ENCODE data around the gene TNFAIP8.

Gene TNFAIP8

DNA sequence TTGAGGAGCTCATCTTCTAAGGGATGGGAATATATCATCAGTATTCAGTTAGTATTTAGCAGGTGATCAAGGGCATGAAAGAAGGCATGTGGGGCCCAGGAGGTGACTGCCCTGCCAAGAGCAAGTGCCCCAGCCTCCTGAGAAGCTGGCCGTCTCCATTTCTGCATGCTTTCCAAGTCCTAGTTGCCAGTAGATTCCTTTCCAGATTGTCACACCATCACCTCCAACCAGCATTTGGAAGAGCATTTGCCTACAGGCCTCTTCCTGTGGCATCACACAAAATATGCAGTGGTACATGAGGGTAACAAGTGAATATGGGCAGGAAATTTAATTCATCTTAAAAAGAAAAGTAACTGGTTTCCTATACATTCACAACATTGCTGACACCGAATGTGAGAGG, 7.5 kb downstream of the TNFAIP8 start:
- POLR2A ChIA-PET: interaction anchor here (0.6 to 1.0 kb wide), 2 partner anchors 26 to 321 kb away, joined by 3 to 5 read pairs; no protein-coding TSS in a partner anchor
- WGBS (ENCODE audit: insufficient coverage): 100% methylated on average over 1 of the region's 2 CpGs
- Histone ChIP-seq H3K27me3 (replicated peaks in 2 of 5; ENCODE audit: control insufficient read depth in 4 of 5, insufficient read depth in 5 of 5, low read length in 4 of 5) (no peaks in the 10 kb centered on the region), H3K27ac (ENCODE audit: insufficient read depth in 1 of 2, low read depth in 1 of 2, low read length in 2 of 2, poor library complexity in 1 of 2, severe bottlenecking in 2 of 2) (no peak overlapping the region), H3K9me3 (ENCODE audit: control extremely low read depth in 1 of 5, control insufficient read depth in 4 of 5, insufficient read depth in 2 of 5, low read depth in 1 of 5, low read length in 4 of 5) (no peaks in the 10 kb centered on the region), H3K36me3 (ENCODE audit: control insufficient read depth in 4 of 4, insufficient read depth in 4 of 4, low read length in 3 of 4) (peaks cover 0 to 18% (median 3%) of the 10 kb centered on the region in 4 experiments), H3K4me1 (ENCODE audit: control extremely low read depth in 1 of 4, control insufficient read depth in 4 of 4, insufficient read depth in 4 of 4, low read length in 3 of 4) (peaks cover 11 to 54% (median 26%) of the 10 kb centered on the region in 4 experiments), H3K4me3 (ENCODE audit: control insufficient read depth in 1 of 7, extremely low read depth in 1 of 7, insufficient read depth in 4 of 7, low read depth in 2 of 7, low read length in 6 of 7) (no peak overlapping the region)
- CTCF ChIA-PET: interaction anchor here (4.2 kb wide), 1 partner anchor 17 kb away, joined by 17 read pairs; no protein-coding TSS in a partner anchor
- DNase-seq: no peak

DNA sequence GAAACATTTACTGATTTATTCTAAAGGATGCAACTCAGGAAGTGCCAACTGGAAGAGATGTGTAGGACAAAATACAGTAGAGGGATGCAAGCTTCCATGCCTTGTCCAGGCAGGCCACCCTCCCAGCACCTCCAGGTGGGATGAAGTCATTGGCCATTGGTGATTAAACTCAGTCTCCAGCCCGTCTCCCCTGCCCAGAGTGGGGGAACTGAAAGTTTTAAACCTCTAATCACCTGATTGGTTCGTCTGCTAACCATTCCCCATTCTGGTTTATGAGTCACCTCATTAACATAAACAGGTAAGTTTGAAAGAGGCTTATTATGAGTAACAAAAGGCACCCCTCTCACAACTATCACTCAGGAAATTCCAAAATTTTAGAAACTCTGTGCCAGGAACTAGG, 8.1 kb downstream of the TNFAIP8 start:
- Histone ChIP-seq H3K27me3 (replicated peaks in 2 of 5; ENCODE audit: control insufficient read depth in 4 of 5, insufficient read depth in 5 of 5, low read length in 4 of 5) (no peaks in the 10 kb centered on the region), H3K27ac (ENCODE audit: insufficient read depth in 1 of 2, low read depth in 1 of 2, low read length in 2 of 2, poor library complexity in 1 of 2, severe bottlenecking in 2 of 2) (no peak overlapping the region), H3K9me3 (ENCODE audit: control extremely low read depth in 1 of 5, control insufficient read depth in 4 of 5, insufficient read depth in 2 of 5, low read depth in 1 of 5, low read length in 4 of 5) (no peaks in the 10 kb centered on the region), H3K4me1 (ENCODE audit: control extremely low read depth in 1 of 4, control insufficient read depth in 4 of 4, insufficient read depth in 4 of 4, low read length in 3 of 4) (peaks cover 10 to 53% (median 26%) of the 10 kb centered on the region in 4 experiments), H3K36me3 (ENCODE audit: control insufficient read depth in 4 of 4, insufficient read depth in 4 of 4, low read length in 3 of 4) (peaks cover 0 to 16% (median 3%) of the 10 kb centered on the region in 4 experiments), H3K4me3 (ENCODE audit: control insufficient read depth in 1 of 7, extremely low read depth in 1 of 7, insufficient read depth in 4 of 7, low read depth in 2 of 7, low read length in 6 of 7) (no peak overlapping the region)
- DNase-seq: no peak
- WGBS (ENCODE audit: insufficient coverage): no CpG with 5 or more reads among the region's 2 CpGs
- POLR2A ChIA-PET: no interaction called here
- CTCF ChIA-PET: interaction anchor here (1.0 to 4.2 kb wide), 3 partner anchors 16 to 50 kb away, joined by 3 to 17 read pairs (median 4); no protein-coding TSS in a partner anchor

DNA sequence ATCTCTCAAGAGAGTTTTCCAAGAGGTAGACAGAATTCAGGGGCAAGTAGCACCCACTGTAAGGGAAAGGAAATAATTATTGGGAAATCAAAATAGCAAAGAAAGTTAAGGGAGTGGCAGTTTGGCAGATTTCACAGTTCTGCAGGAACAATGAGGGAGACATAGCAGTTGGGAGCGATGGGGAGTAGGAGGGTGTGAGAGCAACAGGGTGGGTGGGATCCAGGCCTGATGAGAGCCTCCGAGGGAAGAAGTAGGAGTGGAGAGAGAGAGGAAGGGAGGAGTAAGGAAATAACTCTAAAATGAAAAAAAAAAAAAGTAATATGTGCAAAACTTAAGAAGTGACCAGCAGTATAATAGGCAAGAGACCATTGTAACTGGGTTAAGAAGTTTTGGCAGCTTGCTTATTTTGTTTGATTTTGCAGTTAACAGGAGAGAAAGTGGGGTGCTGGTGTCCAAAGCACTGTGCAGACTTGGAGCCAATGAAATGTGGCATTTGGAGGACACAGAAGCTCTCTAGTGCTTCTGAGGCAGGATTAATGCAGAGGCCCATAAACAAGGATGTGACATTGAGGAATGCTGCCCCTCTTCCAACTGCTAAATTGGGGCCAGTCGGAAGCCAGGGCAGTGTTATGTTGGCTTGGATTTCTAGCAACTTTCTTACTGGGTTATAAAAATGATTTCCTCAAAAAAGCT, 10.2 kb downstream of the TNFAIP8 start:
- H3K4me1 ChIP-seq (ENCODE audit: control extremely low read depth in 1 of 4, control insufficient read depth in 4 of 4, insufficient read depth in 4 of 4, low read length in 3 of 4): peaks cover 11 to 47% (median 28%) of the 10 kb centered on the region in 4 experiments
- CTCF ChIA-PET: interaction anchor here (0.9 to 2.0 kb wide), 7 partner anchors 12 to 44 kb away, joined by 3 to 6 read pairs (median 4); no protein-coding TSS in a partner anchor
- DNase-seq: no peak
- WGBS (ENCODE audit: insufficient coverage): 94% methylated on average over 2 of the region's 3 CpGs
- peaks cover 0 to 12% (median 3%) of the 10 kb centered on the region in 4 experiments for H3K36me3 ChIP-seq (ENCODE audit: control insufficient read depth in 4 of 4, insufficient read depth in 4 of 4, low read length in 3 of 4)
- H3K9me3 ChIP-seq (ENCODE audit: control extremely low read depth in 1 of 5, control insufficient read depth in 4 of 5, insufficient read depth in 2 of 5, low read depth in 1 of 5, low read length in 4 of 5): no peaks in the 10 kb centered on the region
- POLR2A ChIA-PET: no interaction called here
- H3K27ac ChIP-seq (ENCODE audit: insufficient read depth in 1 of 2, low read depth in 1 of 2, low read length in 2 of 2, poor library complexity in 1 of 2, severe bottlenecking in 2 of 2): no peak overlapping the region
- no peak overlapping the region for H3K4me3 ChIP-seq (ENCODE audit: control insufficient read depth in 1 of 7, extremely low read depth in 1 of 7, insufficient read depth in 4 of 7, low read depth in 2 of 7, low read length in 6 of 7)
- no peaks in the 10 kb centered on the region for H3K27me3 ChIP-seq (replicated peaks in 2 of 5; ENCODE audit: control insufficient read depth in 4 of 5, insufficient read depth in 5 of 5, low read length in 4 of 5)

DNA sequence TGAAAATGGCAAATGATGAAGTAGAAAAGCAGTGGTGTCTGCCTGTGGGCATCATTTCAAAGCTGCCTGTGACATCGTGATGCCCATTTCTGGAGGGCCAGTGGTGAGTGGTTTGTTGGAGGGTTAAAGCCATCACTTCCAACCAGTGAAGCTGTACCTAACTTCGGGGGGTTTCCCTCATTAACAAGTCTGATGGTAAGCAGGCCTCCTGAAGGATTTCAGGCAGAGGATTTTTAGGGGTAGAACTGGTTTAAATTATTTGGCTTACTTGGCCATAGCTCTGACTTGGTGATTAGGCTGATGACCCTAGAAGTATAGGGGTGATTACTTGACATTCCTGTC, 10.7 kb downstream of the TNFAIP8 start:
- Histone ChIP-seq H3K4me1 (ENCODE audit: control extremely low read depth in 1 of 4, control insufficient read depth in 4 of 4, insufficient read depth in 4 of 4, low read length in 3 of 4) (peaks cover 13 to 49% (median 30%) of the 10 kb centered on the region in 4 experiments), H3K36me3 (ENCODE audit: control insufficient read depth in 4 of 4, insufficient read depth in 4 of 4, low read length in 3 of 4) (peaks cover 0 to 12% (median 3%) of the 10 kb centered on the region in 4 experiments), H3K27me3 (replicated peaks in 2 of 5; ENCODE audit: control insufficient read depth in 4 of 5, insufficient read depth in 5 of 5, low read length in 4 of 5) (no peaks in the 10 kb centered on the region), H3K9me3 (ENCODE audit: control extremely low read depth in 1 of 5, control insufficient read depth in 4 of 5, insufficient read depth in 2 of 5, low read depth in 1 of 5, low read length in 4 of 5) (no peaks in the 10 kb centered on the region), H3K4me3 (ENCODE audit: control insufficient read depth in 1 of 7, extremely low read depth in 1 of 7, insufficient read depth in 4 of 7, low read depth in 2 of 7, low read length in 6 of 7) (no peak overlapping the region), H3K27ac (ENCODE audit: insufficient read depth in 1 of 2, low read depth in 1 of 2, low read length in 2 of 2, poor library complexity in 1 of 2, severe bottlenecking in 2 of 2) (no peak overlapping the region)
- WGBS (ENCODE audit: insufficient coverage): 100% methylated on average over 2 of the region's 2 CpGs
- ChIA-PET CTCF (interaction anchor here (0.9 to 2.0 kb wide), 6 partner anchors 12 to 43 kb away, joined by 3 to 6 read pairs (median 4); no protein-coding TSS in a partner anchor), POLR2A (interaction anchor here (0.6 kb wide), 1 partner anchor 348 kb away, joined by 3 read pairs; no protein-coding TSS in a partner anchor)
- DNase-seq: peak in 1 of 3 donors; percentile 25

DNA sequence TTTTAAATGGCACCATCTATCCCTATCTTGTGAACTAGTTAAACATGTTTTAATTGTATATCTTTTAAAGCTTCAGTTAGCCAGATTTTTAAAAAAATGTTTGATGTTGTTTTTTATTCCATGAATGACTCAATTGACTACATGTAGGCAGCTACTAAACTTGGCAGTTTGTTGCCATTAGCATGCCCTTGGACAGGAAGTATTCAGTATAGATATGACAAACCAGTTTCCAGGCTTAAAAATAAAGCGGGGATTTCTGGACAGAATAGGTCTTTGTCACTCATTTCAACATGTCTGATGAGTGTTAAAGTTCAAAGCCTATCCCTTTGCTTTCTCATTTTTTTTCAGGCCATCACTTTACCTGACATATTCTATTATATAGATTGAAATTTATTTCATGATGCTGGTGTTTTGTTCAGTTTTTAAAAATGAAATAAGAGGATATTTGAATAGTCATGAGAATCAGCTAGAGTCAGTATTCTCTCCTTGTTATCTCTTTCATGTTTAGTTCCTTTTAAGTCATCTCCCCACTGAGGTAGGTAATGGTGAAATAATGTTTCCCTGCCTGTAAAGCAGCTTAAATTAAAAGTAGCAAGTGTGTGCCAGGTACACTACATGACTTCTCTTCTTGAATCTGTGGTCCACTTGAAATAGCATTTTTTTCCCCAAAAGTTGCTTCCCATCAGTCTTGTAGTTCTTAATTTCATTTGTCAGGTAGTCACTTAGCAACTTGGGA, 11.9 kb downstream of the TNFAIP8 start:
- Histone ChIP-seq H3K27me3 (replicated peaks in 2 of 5; ENCODE audit: control insufficient read depth in 4 of 5, insufficient read depth in 5 of 5, low read length in 4 of 5) (no peaks in the 10 kb centered on the region), H3K36me3 (ENCODE audit: control insufficient read depth in 4 of 4, insufficient read depth in 4 of 4, low read length in 3 of 4) (peaks cover 0 to 11% (median 3%) of the 10 kb centered on the region in 4 experiments), H3K4me1 (ENCODE audit: control extremely low read depth in 1 of 4, control insufficient read depth in 4 of 4, insufficient read depth in 4 of 4, low read length in 3 of 4) (peaks cover 15 to 48% (median 32%) of the 10 kb centered on the region in 4 experiments), H3K4me3 (ENCODE audit: control insufficient read depth in 1 of 7, extremely low read depth in 1 of 7, insufficient read depth in 4 of 7, low read depth in 2 of 7, low read length in 6 of 7) (no peak overlapping the region), H3K27ac (ENCODE audit: insufficient read depth in 1 of 2, low read depth in 1 of 2, low read length in 2 of 2, poor library complexity in 1 of 2, severe bottlenecking in 2 of 2) (peak overlapping the region in 1 of 2 experiments; percentile 12), H3K9me3 (ENCODE audit: control extremely low read depth in 1 of 5, control insufficient read depth in 4 of 5, insufficient read depth in 2 of 5, low read depth in 1 of 5, low read length in 4 of 5) (no peaks in the 10 kb centered on the region)
- CTCF ChIA-PET: interaction anchor here (1.0 to 2.8 kb wide), 5 partner anchors 8 to 37 kb away, joined by 4 to 9 read pairs (median 4); no protein-coding TSS in a partner anchor
- peak; percentile 16 to 76 (median 67) for DNase-seq
- 14% methylated on average over 1 of the region's 1 CpG for WGBS (ENCODE audit: insufficient coverage)
- POLR2A ChIA-PET: interaction anchor here (1.5 kb wide), 1 partner anchor 11 kb away, joined by 3 read pairs; no protein-coding TSS in a partner anchor

DNA sequence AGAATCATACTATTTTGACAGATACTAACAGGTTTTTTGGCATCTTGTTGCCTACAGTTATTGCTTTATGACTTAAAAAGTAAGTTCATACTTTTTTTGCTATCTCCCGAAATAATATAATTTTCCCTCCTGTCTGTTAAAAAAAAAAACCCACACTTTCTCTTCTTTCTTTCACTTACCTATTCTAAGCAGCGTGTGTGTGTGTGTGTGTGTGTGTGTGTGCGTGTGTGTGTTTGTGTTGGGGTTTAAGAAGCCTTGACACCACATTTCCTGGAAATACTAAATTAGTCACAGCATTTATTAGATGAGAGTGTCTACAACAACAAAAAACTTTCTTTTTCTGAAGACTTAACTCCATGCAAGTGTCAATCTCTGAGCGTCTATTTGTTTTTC, 12.4 kb downstream of the TNFAIP8 start:
- Histone ChIP-seq H3K36me3 (ENCODE audit: control insufficient read depth in 4 of 4, insufficient read depth in 4 of 4, low read length in 3 of 4) (peaks cover 0 to 9% (median 3%) of the 10 kb centered on the region in 4 experiments), H3K27me3 (replicated peaks in 2 of 5; ENCODE audit: control insufficient read depth in 4 of 5, insufficient read depth in 5 of 5, low read length in 4 of 5) (no peaks in the 10 kb centered on the region), H3K4me3 (ENCODE audit: control insufficient read depth in 1 of 7, extremely low read depth in 1 of 7, insufficient read depth in 4 of 7, low read depth in 2 of 7, low read length in 6 of 7) (no peak overlapping the region), H3K27ac (ENCODE audit: insufficient read depth in 1 of 2, low read depth in 1 of 2, low read length in 2 of 2, poor library complexity in 1 of 2, severe bottlenecking in 2 of 2) (peak overlapping the region in 1 of 2 experiments; percentile 12), H3K9me3 (ENCODE audit: control extremely low read depth in 1 of 5, control insufficient read depth in 4 of 5, insufficient read depth in 2 of 5, low read depth in 1 of 5, low read length in 4 of 5) (no peaks in the 10 kb centered on the region), H3K4me1 (ENCODE audit: control extremely low read depth in 1 of 4, control insufficient read depth in 4 of 4, insufficient read depth in 4 of 4, low read length in 3 of 4) (peaks cover 15 to 47% (median 32%) of the 10 kb centered on the region in 4 experiments)
- DNase-seq: peak; percentile 31 to 71 (median 61)
- POLR2A ChIA-PET: interaction anchor here (1.5 kb wide), 1 partner anchor 12 kb away, joined by 3 read pairs; no protein-coding TSS in a partner anchor
- CTCF ChIA-PET: interaction anchor here (1.0 to 2.8 kb wide), 3 partner anchors 8 to 36 kb away, joined by 3 to 9 read pairs (median 4); no protein-coding TSS in a partner anchor
- 67% methylated on average over 1 of the region's 4 CpGs for WGBS (ENCODE audit: insufficient coverage)
